SK-N-SH (cell line): ENCODE data around the gene GRIP1. TPM values are rescaled to one million over a fixed set of nuclear protein-coding genes. Genes with fewer than 3 reads are reported as not detected.
"Not testable (repeated sequence)": the region's sequence is repeated elsewhere in the genome, so short reads cannot be mapped to it uniquely, and the experiment has no call there.

Experiments
- CTCF ChIA-PET: fragments of 300-600, 350-600 bp; formaldehyde crosslinking; extraction: SDS; loops from one replicate; lab custom pipeline; 2021; lab: Yijun Ruan, JAX
- POLR2A ChIA-PET: fragments of 350-600 bp; sonication (Branson Sonifier 250); formaldehyde crosslinking; extraction: SDS; loops from one replicate; lab custom pipeline; 2020; ENCODE audit warnings: antibody characterized with exemption, inconsistent platforms; lab: Yijun Ruan, JAX
- DNase-seq: peaks from one replicate; pipeline ENCODE4 v3.0.0; 2012
- H2AFZ ChIP-seq: fragments of 200-600 bp; sonication (generic); 2 replicates; pipeline ENCODE4 v1.8.1; 2016; ENCODE audit warnings: antibody characterized with exemption, mild to moderate bottlenecking, low read depth
- H3F3A ChIP-seq: fragments of 200-600 bp; sonication (generic); replicated peaks from 2 replicates; pipeline ENCODE3; 2016; ENCODE audit warnings: antibody characterized with exemption, mild to moderate bottlenecking; ENCODE audit not compliant: insufficient read depth
- H3K27ac ChIP-seq, 2 experiments: fragments of 200-500 bp in 1 of 2; fragments of 200-600 bp in 1 of 2; sonication (Bioruptor generic) in 1 of 2; sonication (generic), shearing (Covaris generic) in 1 of 2; 2 replicates each; pipeline versions ENCODE4 v1.5.1 to v1.6.1; 2014 to 2016; ENCODE audit warnings: low read depth in 2 of 2, inconsistent platforms in 1 of 2, low read length in 1 of 2, mild to moderate bottlenecking in 1 of 2, mixed read lengths in 1 of 2
- H3K27me3 ChIP-seq: fragments of 200-600 bp; sonication (generic), shearing (Covaris generic); 2 replicates; pipeline ENCODE4 v1.6.1; 2016; ENCODE audit warnings: mixed run types; ENCODE audit not compliant: insufficient read depth
- H3K36me3 ChIP-seq, 2 experiments: fragments of 200-500 bp in 1 of 2; fragments of 200-600 bp in 1 of 2; sonication (Bioruptor generic) in 1 of 2; sonication (generic) in 1 of 2; replicated peaks in 1 of 2; 2 replicates each; pipeline versions ENCODE3 to v1.5.1; 2014 to 2016; ENCODE audit warnings: low read length in 1 of 2, mild to moderate bottlenecking in 1 of 2; ENCODE audit not compliant: insufficient read depth in 2 of 2, control insufficient read depth in 1 of 2
- H3K4me1 ChIP-seq, 2 experiments: fragments of 200-500 bp in 1 of 2; fragments of 200-600 bp in 1 of 2; sonication (Bioruptor generic) in 1 of 2; sonication (generic), shearing (Covaris generic) in 1 of 2; 2 replicates each; pipeline versions ENCODE4 v1.5.1 to v1.6.1; 2014 to 2016; ENCODE audit warnings: low read depth in 1 of 2, low read length in 1 of 2, mixed run types in 1 of 2; ENCODE audit not compliant: insufficient read depth in 2 of 2, control insufficient read depth in 1 of 2
- H3K4me2 ChIP-seq: fragments of 200-600 bp; sonication (generic), shearing (Covaris generic); 2 replicates; pipeline ENCODE4 v1.6.1; 2017; ENCODE audit warnings: mixed run types
- H3K4me3 ChIP-seq, 2 experiments: fragments of 200-500 bp in 1 of 2; fragments of 200-600 bp in 1 of 2; sonication (Bioruptor generic) in 1 of 2; sonication (generic), shearing (Covaris generic) in 1 of 2; 2 replicates each; pipeline versions ENCODE4 v1.5.1 to v1.8.1; 2014 to 2016; ENCODE audit warnings: low read depth in 2 of 2, inconsistent platforms in 1 of 2, low read length in 1 of 2, mild to moderate bottlenecking in 1 of 2, mixed read lengths in 1 of 2, moderate library complexity in 1 of 2
- H3K79me2 ChIP-seq: fragments of 200-600 bp; sonication (generic); 2 replicates; pipeline ENCODE4 v1.8.1; 2017; ENCODE audit warnings: mild to moderate bottlenecking; ENCODE audit not compliant: insufficient read depth
- H3K9ac ChIP-seq: fragments of 200-600 bp; sonication (generic); 2 replicates; pipeline ENCODE4 v1.6.1; 2017; ENCODE audit warnings: mixed run types
- H3K9me2 ChIP-seq: fragments of 200-600 bp; sonication (generic); 2 replicates; pipeline ENCODE4 v1.6.1; 2017; ENCODE audit warnings: mixed run types
- H3K9me3 ChIP-seq: fragments of 200-600 bp; sonication (generic); 2 replicates; pipeline ENCODE4 v1.6.1; 2017; ENCODE audit warnings: mixed run types, mild to moderate bottlenecking, moderate library complexity
- H4K20me1 ChIP-seq: fragments of 200-600 bp; sonication (generic); 2 replicates; pipeline ENCODE4 v1.6.1; 2017; ENCODE audit warnings: mild to moderate bottlenecking, mixed run types; ENCODE audit not compliant: insufficient read depth
- CHD2 ChIP-seq: fragments of 150-350 bp; IDR thresholded peaks from 2 replicates; pipeline ENCODE4 v1.6.1; 2018; ENCODE audit warnings: low read length; ENCODE audit not compliant: partially characterized antibody
- ELF1 ChIP-seq: IDR thresholded peaks from 2 replicates; pipeline ENCODE4 v1.4.0; 2012
- JUND ChIP-seq: IDR thresholded peaks from 2 replicates; pipeline ENCODE4 v1.4.0; 2012
- MEF2A ChIP-seq: IDR thresholded peaks from 2 replicates; pipeline ENCODE4 v1.4.0; 2012; ENCODE audit warnings: low read depth, borderline replicate concordance
- MXI1 ChIP-seq: IDR thresholded peaks from 2 replicates; pipeline ENCODE4 v1.6.1; 2012; ENCODE audit warnings: mild to moderate bottlenecking, low read depth, low read length, improper control_type of control experiment
- NRF1 ChIP-seq: IDR thresholded peaks from 2 replicates; pipeline ENCODE4 v1.6.1; 2012; ENCODE audit warnings: low read depth, mild to moderate bottlenecking, low read length
- PBX3 ChIP-seq: IDR thresholded peaks from 2 replicates; pipeline ENCODE4; 2012
- SIN3A ChIP-seq: IDR thresholded peaks from 2 replicates; pipeline ENCODE4 v1.6.1; 2012; ENCODE audit warnings: low read depth, mild to moderate bottlenecking, low read length, moderate library complexity, borderline replicate concordance
- TAF1 ChIP-seq: IDR thresholded peaks from 2 replicates; pipeline ENCODE4 v1.6.1; 2012; ENCODE audit warnings: low read depth, mild to moderate bottlenecking, low read length, moderate library complexity, borderline replicate concordance
- TEAD4 ChIP-seq: IDR thresholded peaks from 2 replicates; pipeline ENCODE4 v1.4.0; 2012; ENCODE audit warnings: mild to moderate bottlenecking, borderline replicate concordance; ENCODE audit not compliant: insufficient read depth
- USF2 ChIP-seq: fragments of 150-350 bp; IDR thresholded peaks from 2 replicates; pipeline ENCODE4 v1.6.1; 2017; ENCODE audit warnings: antibody characterized with exemption, low read length, low read depth, borderline replicate concordance
- YY1 ChIP-seq: IDR thresholded peaks from 2 replicates; pipeline ENCODE4 v1.4.0; 2012; ENCODE audit warnings: low read depth, mild to moderate bottlenecking
- WGBS: methylation state at CpG from one replicate; pipeline ENCODE4 v1.1.6; 2017; ENCODE audit warnings: low lambda C conversion rate; 5-methylcytosine and 5-hydroxymethylcytosine counted together
- polyA plus RNA-seq, 3 experiments: library from polyadenylated mRNA; depleted of rRNA; stranded (reverse); fragments of >200 nt; gene quantifications; 2 replicates each; pipeline ENCODE4 v1.2.3, GENCODE V29; 2012
- TF ChIP-seq, protein P1 (sequence below): IDR thresholded peaks from 2 replicates; pipeline ENCODE4 v1.6.1; 2012; ENCODE audit warnings: mild to moderate bottlenecking, low read depth, low read length, moderate library complexity

The GRIP1 gene
- polyA plus RNA-seq, 1 of the 3 experiments (the other 2 are of a cell fraction) = 0.07 TPM

- no peak for TF ChIP-seq CHD2
Observed at GRCh38 chr12:66304296-66304900, 374.5 kb downstream of the GRIP1 start (continued).

GRCh38 chr12:66303316-66303804 lies 375.5 kb downstream of the GRIP1 start:
- DNase-seq, H3K79me2 ChIP-seq, H3K27ac ChIP-seq, H3K36me3 ChIP-seq, H4K20me1 ChIP-seq, H3F3A ChIP-seq, H3K9me3 ChIP-seq, H3K9ac ChIP-seq, H3K9me2 ChIP-seq, H3K4me1 ChIP-seq, H3K27me3 ChIP-seq: not testable (repeated sequence)
- POLR2A ChIA-PET = interaction anchor here (0.6 to 1.4 kb wide), 3 partner anchors 11 to 134 kb away, joined by 3 to 9 read pairs (median 4); no protein-coding TSS in a partner anchor
- CTCF ChIA-PET = interaction anchor here (0.6 to 2.3 kb wide), 2 partner anchors 25 to 127 kb away, joined by 4 to 7 read pairs; no protein-coding TSS in a partner anchor
- Histone ChIP-seq H2AFZ (peak overlapping the region; percentile 99), H3K4me3 (peak overlapping the region; percentile 74 to 96), H3K4me2 (peak overlapping the region; percentile 94)
- 69% methylated on average over 14 of the region's 14 CpGs for WGBS

- peak overlapping the region; percentile 99 for H2AFZ ChIP-seq
- H3K27me3 ChIP-seq = no peaks in the 10 kb centered on the region
- peaks cover 8 to 9% of the 10 kb centered on the region in 2 experiments for H3K36me3 ChIP-seq
- no peaks in the 10 kb centered on the region; the same call in 1 of the 2 replicates for H3K79me2 ChIP-seq
- no peaks in the 10 kb centered on the region for H4K20me1 ChIP-seq
- H3K4me2 ChIP-seq = peak overlapping the region; percentile 94
- no peaks in the 10 kb centered on the region for H3K9me3 ChIP-seq
- H3K27ac ChIP-seq = peak overlapping the region; percentile 34 to 82; a peak in 3 of 4 replicates
- peaks cover 4% of the 10 kb centered on the region for H3F3A ChIP-seq
- H3K9ac ChIP-seq = peak overlapping the region; percentile 72
- no peaks in the 10 kb centered on the region for H3K9me2 ChIP-seq
- ChIA-PET CTCF (interaction anchor here (0.6 to 2.3 kb wide), 5 partner anchors 13 to 127 kb away, joined by 3 to 7 read pairs (median 4); no protein-coding TSS in a partner anchor), POLR2A (interaction anchor here (0.6 to 1.4 kb wide), 3 partner anchors 11 to 134 kb away, joined by 3 to 9 read pairs (median 3); no protein-coding TSS in a partner anchor)
- H3K4me3 ChIP-seq = peak overlapping the region; percentile 74 to 96
- no peak for DNase-seq
- peaks cover 2 to 5% of the 10 kb centered on the region in 2 experiments; a peak in 2 of 4 replicates for H3K4me1 ChIP-seq
- 4% methylated on average over 6 of the region's 6 CpGs for WGBS
- TF ChIP-seq YY1 (no peak), MXI1 (no peak), PBX3 (no peak), NRF1 (no peak), SIN3A (no peak), ELF1 (no peak), TEAD4 (no peak), JUND (no peak), TAF1 (no peak), MEF2A (no peak), USF2 (no peak)
- TF ChIP-seq, protein P1, sequence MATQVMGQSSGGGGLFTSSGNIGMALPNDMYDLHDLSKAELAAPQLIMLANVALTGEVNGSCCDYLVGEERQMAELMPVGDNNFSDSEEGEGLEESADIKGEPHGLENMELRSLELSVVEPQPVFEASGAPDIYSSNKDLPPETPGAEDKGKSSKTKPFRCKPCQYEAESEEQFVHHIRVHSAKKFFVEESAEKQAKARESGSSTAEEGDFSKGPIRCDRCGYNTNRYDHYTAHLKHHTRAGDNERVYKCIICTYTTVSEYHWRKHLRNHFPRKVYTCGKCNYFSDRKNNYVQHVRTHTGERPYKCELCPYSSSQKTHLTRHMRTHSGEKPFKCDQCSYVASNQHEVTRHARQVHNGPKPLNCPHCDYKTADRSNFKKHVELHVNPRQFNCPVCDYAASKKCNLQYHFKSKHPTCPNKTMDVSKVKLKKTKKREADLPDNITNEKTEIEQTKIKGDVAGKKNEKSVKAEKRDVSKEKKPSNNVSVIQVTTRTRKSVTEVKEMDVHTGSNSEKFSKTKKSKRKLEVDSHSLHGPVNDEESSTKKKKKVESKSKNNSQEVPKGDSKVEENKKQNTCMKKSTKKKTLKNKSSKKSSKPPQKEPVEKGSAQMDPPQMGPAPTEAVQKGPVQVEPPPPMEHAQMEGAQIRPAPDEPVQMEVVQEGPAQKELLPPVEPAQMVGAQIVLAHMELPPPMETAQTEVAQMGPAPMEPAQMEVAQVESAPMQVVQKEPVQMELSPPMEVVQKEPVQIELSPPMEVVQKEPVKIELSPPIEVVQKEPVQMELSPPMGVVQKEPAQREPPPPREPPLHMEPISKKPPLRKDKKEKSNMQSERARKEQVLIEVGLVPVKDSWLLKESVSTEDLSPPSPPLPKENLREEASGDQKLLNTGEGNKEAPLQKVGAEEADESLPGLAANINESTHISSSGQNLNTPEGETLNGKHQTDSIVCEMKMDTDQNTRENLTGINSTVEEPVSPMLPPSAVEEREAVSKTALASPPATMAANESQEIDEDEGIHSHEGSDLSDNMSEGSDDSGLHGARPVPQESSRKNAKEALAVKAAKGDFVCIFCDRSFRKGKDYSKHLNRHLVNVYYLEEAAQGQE = no peak
Observed at GRCh38 chr12:66302827-66303169, 376.1 kb downstream of the GRIP1 start.
